Osteoblast (primary cell): ENCODE measurements around the gene CSTPP1. TPM values are rescaled to one million over a fixed set of nuclear protein-coding genes. Genes with fewer than 3 reads are reported as not detected.

Experiments used
- DNase-seq: peaks from one replicate; pipeline ENCODE4 v3.0.0; 2011; ENCODE audit warnings: low spot score, mixed read lengths; ENCODE audit not compliant: insufficient read length; ENCODE audit errors: missing footprints
- H2AFZ ChIP-seq: 2 replicates; pipeline ENCODE4 v1.6.0; 2011; ENCODE audit warnings: mild to moderate bottlenecking, low read length
- H3K27ac ChIP-seq: 2 replicates; pipeline ENCODE4 v1.5.1; 2011; ENCODE audit warnings: mild to moderate bottlenecking, low read depth, low read length, moderate library complexity
- H3K27me3 ChIP-seq: 2 replicates; pipeline ENCODE4 v1.6.0; 2012; ENCODE audit warnings: mild to moderate bottlenecking, control low read depth, inconsistent platforms, low read length, moderate library complexity; ENCODE audit not compliant: insufficient read depth
- H3K36me3 ChIP-seq: 2 replicates; pipeline ENCODE4 v1.5.1; 2011; ENCODE audit warnings: mild to moderate bottlenecking, low read length, control low read depth, moderate library complexity; ENCODE audit not compliant: insufficient read depth
- H3K4me1 ChIP-seq: 2 replicates; pipeline ENCODE4 v1.5.1; 2011; ENCODE audit warnings: mild to moderate bottlenecking, low read length, control low read depth, moderate library complexity; ENCODE audit not compliant: insufficient read depth
- H3K4me2 ChIP-seq: 2 replicates; pipeline ENCODE4 v1.6.0; 2011; ENCODE audit warnings: mild to moderate bottlenecking, low read length; ENCODE audit not compliant: insufficient read depth
- H3K4me3 ChIP-seq: fragments of 200-600 bp; sonication (generic); 3 replicates; pipeline ENCODE4 v1.5.1; 2012; ENCODE audit warnings: mild to moderate bottlenecking, low read length, inconsistent platforms; ENCODE audit not compliant: insufficient read depth
- H3K79me2 ChIP-seq: 2 replicates; pipeline ENCODE4 v1.6.0; 2012; ENCODE audit warnings: mild to moderate bottlenecking, low read length, control low read depth, inconsistent platforms; ENCODE audit not compliant: insufficient read depth
- H3K9me3 ChIP-seq: 2 replicates; pipeline ENCODE4 v1.5.1; 2011; ENCODE audit warnings: low read depth, low read length, control low read depth
- H4K20me1 ChIP-seq: 2 replicates; pipeline ENCODE4 v1.6.0; 2012; ENCODE audit warnings: mild to moderate bottlenecking, low read length, control low read depth; ENCODE audit not compliant: insufficient read depth
- total RNA-seq: library from RNA; depleted of rRNA; stranded (reverse); fragments of >200 nt; gene quantifications from 2 replicates; pipeline ENCODE4 v1.2.3, GENCODE V29; 2012
- TF ChIP-seq, protein P1 (sequence below): IDR thresholded peaks from 2 replicates; pipeline ENCODE4 v1.5.1; 2011; ENCODE audit warnings: mild to moderate bottlenecking, low read depth, low read length, moderate library complexity; ENCODE audit errors: extremely low read depth

CSTPP1 gene
- total RNA-seq, 1 donor, result 27.1 TPM

GRCh38 chr11:47106798-47107411 lies 170.3 kb downstream of the CSTPP1 start:
- Histone ChIP-seq H3K4me1 (peaks cover 5% of the 10 kb centered on the region), H3K79me2 (no peaks in the 10 kb centered on the region), H3K27me3 (no peaks in the 10 kb centered on the region), H3K4me2 (no peak overlapping the region), H3K27ac (no peak overlapping the region), H3K36me3 (no peaks in the 10 kb centered on the region), H2AFZ (no peak overlapping the region), H3K4me3 (no peak overlapping the region), H4K20me1 (peaks cover 7% of the 10 kb centered on the region), H3K9me3 (no peaks in the 10 kb centered on the region)
- no peak for DNase-seq
- TF ChIP-seq, protein P1, sequence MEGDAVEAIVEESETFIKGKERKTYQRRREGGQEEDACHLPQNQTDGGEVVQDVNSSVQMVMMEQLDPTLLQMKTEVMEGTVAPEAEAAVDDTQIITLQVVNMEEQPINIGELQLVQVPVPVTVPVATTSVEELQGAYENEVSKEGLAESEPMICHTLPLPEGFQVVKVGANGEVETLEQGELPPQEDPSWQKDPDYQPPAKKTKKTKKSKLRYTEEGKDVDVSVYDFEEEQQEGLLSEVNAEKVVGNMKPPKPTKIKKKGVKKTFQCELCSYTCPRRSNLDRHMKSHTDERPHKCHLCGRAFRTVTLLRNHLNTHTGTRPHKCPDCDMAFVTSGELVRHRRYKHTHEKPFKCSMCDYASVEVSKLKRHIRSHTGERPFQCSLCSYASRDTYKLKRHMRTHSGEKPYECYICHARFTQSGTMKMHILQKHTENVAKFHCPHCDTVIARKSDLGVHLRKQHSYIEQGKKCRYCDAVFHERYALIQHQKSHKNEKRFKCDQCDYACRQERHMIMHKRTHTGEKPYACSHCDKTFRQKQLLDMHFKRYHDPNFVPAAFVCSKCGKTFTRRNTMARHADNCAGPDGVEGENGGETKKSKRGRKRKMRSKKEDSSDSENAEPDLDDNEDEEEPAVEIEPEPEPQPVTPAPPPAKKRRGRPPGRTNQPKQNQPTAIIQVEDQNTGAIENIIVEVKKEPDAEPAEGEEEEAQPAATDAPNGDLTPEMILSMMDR, result no peak

GRCh38 chr11:47107744-47108143 lies 171.2 kb downstream of the CSTPP1 start:
- H2AFZ ChIP-seq, result no peak overlapping the region

GRCh38 chr11:47108214-47108613 lies 171.7 kb downstream of the CSTPP1 start:
- Histone ChIP-seq H3K79me2 (no peaks in the 10 kb centered on the region), H3K27ac (no peak overlapping the region), H3K4me3 (no peak overlapping the region), H2AFZ (no peak overlapping the region), H3K27me3 (no peaks in the 10 kb centered on the region), H3K4me1 (peaks cover 5% of the 10 kb centered on the region), H3K36me3 (no peaks in the 10 kb centered on the region), H3K4me2 (no peak overlapping the region), H4K20me1 (peaks cover 7% of the 10 kb centered on the region), H3K9me3 (no peaks in the 10 kb centered on the region)
- TF ChIP-seq, protein P1, result no peak
- DNase-seq, result no peak

More at GRCh38 chr11:47107744-47108143, 171.2 kb downstream of the CSTPP1 start:
- TF ChIP-seq, protein P1, result no peak
- peaks cover 7% of the 10 kb centered on the region for H4K20me1 ChIP-seq
- H3K27ac ChIP-seq, result no peak overlapping the region
- no peaks in the 10 kb centered on the region for H3K36me3 ChIP-seq
- no peak for DNase-seq
- H3K27me3 ChIP-seq, result no peaks in the 10 kb centered on the region
- H3K4me2 ChIP-seq, result no peak overlapping the region
- no peaks in the 10 kb centered on the region for H3K9me3 ChIP-seq
- no peak overlapping the region for H3K4me3 ChIP-seq
- peaks cover 5% of the 10 kb centered on the region for H3K4me1 ChIP-seq
- H3K79me2 ChIP-seq, result no peaks in the 10 kb centered on the region

DNA sequence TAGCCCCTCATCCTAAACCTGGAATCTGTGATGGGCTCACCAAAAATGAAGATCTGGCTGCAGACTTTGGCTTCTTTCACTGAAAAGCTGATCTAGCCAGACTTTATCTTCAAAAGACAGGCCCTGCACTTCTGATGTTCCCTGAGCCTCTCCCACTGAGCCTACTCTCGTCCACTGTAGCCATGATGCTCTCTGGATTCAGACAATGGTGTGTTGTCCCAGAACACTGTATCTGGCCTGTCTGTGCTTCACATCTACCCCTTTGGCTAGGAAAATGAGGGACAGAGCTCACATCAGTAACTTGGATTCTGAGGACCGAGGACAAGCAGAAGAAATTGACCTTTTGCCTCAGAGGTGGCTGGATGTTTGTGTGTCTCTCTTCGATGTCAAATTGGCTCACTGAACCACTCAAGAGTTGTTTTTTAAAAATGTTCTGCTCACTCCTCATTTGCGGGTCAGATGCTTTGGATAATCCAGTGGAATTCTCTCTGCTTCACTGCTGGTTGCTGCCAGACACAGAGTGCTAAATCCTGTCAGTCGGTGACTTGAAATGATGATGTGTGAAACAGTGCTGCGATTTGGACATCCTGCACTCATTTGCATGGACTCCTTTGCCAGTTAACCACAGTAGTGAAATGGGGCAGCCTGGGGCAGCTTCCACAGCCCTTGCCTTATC lies 172.6 kb downstream of the CSTPP1 start:
- H3K27ac ChIP-seq, result no peak overlapping the region
- peaks cover 5% of the 10 kb centered on the region for H3K4me1 ChIP-seq
- no peak overlapping the region for H2AFZ ChIP-seq
- peaks cover 7% of the 10 kb centered on the region for H4K20me1 ChIP-seq
- TF ChIP-seq, protein P1, result no peak
- H3K36me3 ChIP-seq, result no peaks in the 10 kb centered on the region
- H3K79me2 ChIP-seq, result no peaks in the 10 kb centered on the region
- H3K4me2 ChIP-seq, result no peak overlapping the region
- no peaks in the 10 kb centered on the region for H3K9me3 ChIP-seq
- H3K4me3 ChIP-seq, result no peak overlapping the region
- H3K27me3 ChIP-seq, result no peaks in the 10 kb centered on the region
- DNase-seq, result no peak
